ENCODE data around the gene VSIG4.

Gene VSIG4

DNA sequence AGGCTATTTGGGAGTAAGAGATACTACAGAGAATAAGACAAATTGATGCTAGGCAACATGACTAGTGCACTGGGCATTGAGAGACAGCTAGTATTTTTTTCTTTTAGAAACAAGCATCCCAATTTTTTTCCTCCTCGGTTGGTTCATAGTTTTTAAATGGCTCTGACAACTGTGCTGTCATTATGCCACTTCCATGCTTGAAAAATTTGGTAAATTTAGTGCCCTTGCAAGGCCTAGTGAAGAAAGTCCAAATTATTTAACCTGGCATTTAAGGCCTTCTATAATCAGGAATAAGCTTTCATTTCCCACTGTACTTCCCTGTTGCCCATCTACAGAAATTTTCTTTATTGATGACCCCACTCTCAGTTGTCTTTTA is 15.8 kb downstream of the VSIG4 start:
- no peak for DNase-seq (ENCODE audit: low read depth in 2 of 2)

DNA sequence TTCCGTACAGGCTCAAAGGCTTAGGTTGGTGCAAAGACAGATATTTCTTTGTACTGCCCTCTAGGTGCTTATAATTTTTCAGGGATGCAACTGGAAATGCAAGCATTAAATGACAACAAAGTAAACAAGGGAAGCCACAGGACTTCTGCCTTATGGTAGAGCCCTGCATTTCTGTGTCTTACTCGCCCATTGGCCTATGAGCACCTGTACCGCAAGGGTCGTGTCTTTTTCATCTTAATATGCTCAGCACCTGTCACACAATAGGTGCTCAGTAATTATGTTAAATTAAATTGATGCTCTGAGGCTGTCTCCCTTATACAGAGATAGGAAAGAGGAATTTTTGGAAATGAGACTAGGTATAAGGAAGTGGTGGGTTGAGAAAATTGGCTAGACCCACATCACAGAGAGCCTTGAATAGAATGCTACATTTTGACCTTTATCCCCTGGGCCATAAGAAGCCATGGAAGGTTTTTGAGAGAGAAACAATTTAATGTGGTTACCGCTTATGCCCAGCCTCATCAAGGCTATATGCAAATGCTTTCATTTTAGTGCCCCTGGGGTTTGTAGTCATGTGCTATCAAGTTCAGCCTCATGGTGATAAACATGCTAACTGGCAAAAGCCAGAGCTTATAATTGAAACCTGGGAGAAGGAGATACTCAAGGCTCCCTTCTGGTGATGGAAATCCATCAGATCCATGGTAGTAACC is 16.3 kb downstream of the VSIG4 start:
- DNase-seq (ENCODE audit: low read depth in 2 of 2): no peak

DNA sequence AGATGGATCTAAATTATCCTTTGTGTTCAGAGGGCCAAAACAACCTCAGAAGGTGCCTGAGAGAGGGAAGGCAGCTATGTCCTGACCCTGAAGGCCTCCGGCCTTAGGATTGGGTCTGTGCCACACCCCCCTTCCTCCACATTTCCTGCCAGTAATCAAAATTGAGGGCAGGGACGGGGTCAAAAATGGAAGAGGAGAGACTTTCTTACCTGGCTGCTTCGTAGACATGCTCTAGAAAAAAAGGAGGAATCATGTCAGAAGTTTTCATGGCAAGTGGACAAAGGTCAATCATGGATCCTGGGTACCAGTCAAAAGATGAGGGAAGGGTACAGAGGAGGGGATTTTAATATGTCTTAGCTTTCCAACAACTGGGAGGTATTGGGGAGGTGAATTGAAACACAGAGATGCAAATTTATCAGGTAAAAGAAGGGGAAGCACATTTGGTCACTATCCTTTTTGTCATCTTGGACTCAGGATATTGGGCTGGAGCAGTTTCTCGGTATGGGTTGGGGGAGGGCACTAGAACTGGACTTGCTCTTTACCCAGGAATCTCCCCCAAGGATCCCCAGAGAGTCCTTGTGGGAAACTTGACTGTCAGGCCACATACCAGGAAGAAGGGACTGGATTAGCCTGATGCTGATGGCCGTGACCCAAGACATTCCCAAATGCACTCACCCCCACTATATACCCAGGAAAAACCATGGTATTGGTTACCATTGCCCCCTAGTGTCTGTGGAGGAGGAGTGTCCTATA is 17.1 kb downstream of the VSIG4 start:
- no peak for DNase-seq (ENCODE audit: low read depth in 2 of 2)

GRCh38 chrX:66021765-66022631 is 17.9 kb downstream of the VSIG4 start:
- DNase-seq (ENCODE audit: low read depth in 2 of 2): no peak

- no peak for DNase-seq (ENCODE audit: low read depth in 2 of 2)
Observed at GRCh38 chrX:66021401-66021764, 18.5 kb downstream of the VSIG4 start.

DNA sequence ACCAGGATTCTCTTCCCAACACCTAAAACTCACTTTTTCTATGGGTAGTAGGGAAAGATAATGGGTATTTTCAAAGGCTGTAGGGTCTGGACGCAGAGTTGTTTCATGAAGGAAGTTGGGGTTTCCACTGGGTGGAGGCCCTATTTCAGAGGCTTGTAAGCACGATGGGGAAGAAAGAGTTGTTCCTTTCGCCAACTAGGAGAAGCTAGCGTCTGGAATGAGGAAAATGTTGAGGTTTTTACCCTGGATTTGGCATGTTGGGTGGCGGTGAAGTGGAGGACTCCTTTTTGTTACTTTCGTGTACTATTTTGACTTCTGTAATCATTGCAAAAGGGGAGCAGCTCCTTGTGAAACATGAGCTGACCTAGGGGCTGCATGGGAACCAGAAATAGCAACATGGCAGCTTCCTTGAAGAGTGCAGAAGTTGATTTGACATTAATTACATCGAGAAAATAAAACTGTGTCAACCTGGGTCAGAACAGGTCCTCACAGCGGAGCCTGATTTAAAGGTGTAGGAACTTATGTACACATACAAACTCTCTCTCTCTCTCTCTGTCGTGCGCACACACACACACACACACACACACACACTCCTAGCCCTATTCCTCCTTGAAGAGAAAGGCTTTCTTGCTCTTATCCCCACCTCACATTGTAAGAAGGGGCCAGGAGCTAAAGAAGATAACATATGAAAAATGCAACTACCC is 19.1 kb downstream of the VSIG4 start:
- no peak for DNase-seq (ENCODE audit: low read depth in 2 of 2)

DNA sequence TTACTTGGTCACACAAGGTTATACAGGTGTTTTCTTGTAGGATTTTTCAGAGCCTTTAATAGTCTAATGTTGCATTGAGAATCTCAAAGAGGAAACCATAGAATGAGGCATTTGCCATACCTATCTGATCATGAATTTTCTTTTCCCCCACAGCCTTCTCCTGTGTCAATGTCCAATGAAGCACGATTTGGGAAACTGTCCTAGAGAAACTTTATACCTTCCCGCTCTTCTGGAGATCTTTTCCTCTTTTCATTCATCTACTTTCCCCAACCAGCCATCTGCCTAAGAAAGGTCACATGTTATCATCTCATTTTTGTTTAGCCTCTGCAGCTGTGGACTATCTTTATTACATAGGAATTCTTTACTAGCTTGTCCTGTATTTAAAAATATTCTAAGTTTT is 19.9 kb downstream of the VSIG4 start:
- DNase-seq (ENCODE audit: low read depth in 2 of 2): no peak

- DNase-seq (ENCODE audit: low read depth in 2 of 2): no peak
Observed at GRCh38 chrX:66019310-66019652, 20.6 kb downstream of the VSIG4 start.

DNA sequence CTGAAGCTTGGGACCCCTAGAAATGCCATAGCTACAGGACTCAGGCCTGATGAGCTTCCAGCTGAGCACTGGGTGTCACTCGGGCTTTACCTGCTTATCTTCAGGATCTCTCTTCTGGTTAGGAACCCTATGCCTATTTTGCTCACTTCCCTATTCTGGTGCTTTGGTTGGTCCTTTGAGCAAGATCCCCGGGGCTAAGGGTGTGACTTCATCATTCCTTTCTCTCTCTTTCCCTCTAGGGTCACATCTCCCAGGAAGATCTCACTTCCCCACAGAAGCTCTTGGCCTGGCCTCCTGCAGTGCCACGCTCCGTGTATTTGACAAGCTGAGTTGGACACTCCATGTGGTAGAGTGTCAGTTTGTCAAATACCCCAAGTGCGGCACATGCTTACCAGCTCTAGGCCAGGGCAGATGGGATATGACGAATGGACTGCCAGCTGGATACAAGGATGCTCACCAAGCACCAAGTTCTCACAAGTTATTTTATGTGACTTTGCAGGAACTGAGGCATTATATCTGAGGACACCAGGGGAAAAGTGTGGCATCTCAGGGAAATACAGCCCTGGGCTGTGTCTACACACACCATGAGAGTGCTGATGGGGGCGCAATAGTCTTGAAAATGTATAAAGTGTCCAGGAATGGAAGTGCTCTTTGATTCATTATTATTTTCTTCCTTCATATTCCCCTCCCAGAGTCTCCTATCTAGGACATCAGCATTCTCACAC is 21.1 kb downstream of the VSIG4 start:
- no peak for DNase-seq (ENCODE audit: low read depth in 2 of 2)

GRCh38 chrX:66017659-66018170 is 22.2 kb downstream of the VSIG4 start:
- no peak for DNase-seq (ENCODE audit: low read depth in 2 of 2)

GRCh38 chrX:66016905-66017658 is 22.8 kb downstream of the VSIG4 start:
- DNase-seq (ENCODE audit: low read depth in 2 of 2): no peak

GRCh38 chrX:66015900-66016689 is 23.8 kb downstream of the VSIG4 start:
- no peak for DNase-seq (ENCODE audit: low read depth in 2 of 2)

DNA sequence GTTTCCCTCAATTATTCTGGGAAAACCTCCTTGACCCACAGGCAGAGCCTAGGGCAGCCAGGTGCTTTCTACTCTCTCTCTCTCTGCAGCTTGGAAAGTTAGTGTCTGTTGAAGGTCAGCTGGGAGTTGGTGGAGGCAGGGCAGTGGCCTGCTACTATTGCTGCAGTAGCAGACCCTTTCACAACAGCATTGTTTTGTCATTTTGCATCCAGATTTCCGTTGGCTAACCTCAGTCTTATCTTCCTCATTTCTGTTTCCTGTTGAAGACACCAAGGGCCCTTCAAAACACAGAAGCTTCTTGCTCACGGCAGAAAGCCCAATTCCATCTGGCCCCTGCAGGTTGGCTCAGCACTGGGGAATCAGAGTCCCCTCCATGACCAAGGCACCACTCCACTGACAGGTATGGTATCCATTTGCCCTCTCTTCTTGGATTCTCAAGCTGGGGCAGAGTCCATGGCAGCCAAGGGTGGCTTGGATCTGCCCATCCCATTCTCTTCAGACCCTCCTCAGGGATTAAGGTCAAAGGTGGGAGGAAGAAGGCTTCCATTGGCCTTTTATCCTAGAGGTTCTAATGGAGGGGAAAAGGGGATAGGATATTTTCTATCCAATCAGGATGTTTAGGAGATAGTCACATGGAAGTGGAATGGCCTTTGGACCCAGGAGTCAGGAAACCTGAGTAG is 24.6 kb downstream of the VSIG4 start:
- DNase-seq (ENCODE audit: low read depth in 2 of 2): no peak

GRCh38 chrX:66014556-66014955 is 25.3 kb downstream of the VSIG4 start:
- no peak for DNase-seq (ENCODE audit: low read depth in 2 of 2)

GRCh38 chrX:66014084-66014483 is 25.8 kb downstream of the VSIG4 start:
- DNase-seq (ENCODE audit: low read depth in 2 of 2): no peak

GRCh38 chrX:66013194-66013816 is 26.6 kb downstream of the VSIG4 start:
- no peak for DNase-seq (ENCODE audit: low read depth in 2 of 2)

GRCh38 chrX:66012094-66012534 is 27.8 kb downstream of the VSIG4 start:
- no peak for DNase-seq (ENCODE audit: low read depth in 2 of 2)

GRCh38 chrX:66009231-66009845 is 30.5 kb downstream of the VSIG4 start:
- DNase-seq (ENCODE audit: low read depth in 2 of 2): no peak

All from stimulated activated CD4-positive, alpha-beta T cell treated with anti-CD3 and anti-CD28 coated beads, Interleukin-4, amount 100 ng/mL, for 48 hours (primary cell).